C4-2B (cell line): ENCODE data around the gene NUTM1.

Source experiments
- CTCF ChIP-seq: fragments of 450-650 bp; conservative IDR thresholded peaks from 2 replicates; pipeline ENCODE4 v1.5.1; 2017; ENCODE audit warnings: mild to moderate bottlenecking
- ZFX ChIP-seq: fragments of 450-650 bp; IDR thresholded peaks from 2 replicates; pipeline ENCODE4 v1.6.1; 2017

DNA sequence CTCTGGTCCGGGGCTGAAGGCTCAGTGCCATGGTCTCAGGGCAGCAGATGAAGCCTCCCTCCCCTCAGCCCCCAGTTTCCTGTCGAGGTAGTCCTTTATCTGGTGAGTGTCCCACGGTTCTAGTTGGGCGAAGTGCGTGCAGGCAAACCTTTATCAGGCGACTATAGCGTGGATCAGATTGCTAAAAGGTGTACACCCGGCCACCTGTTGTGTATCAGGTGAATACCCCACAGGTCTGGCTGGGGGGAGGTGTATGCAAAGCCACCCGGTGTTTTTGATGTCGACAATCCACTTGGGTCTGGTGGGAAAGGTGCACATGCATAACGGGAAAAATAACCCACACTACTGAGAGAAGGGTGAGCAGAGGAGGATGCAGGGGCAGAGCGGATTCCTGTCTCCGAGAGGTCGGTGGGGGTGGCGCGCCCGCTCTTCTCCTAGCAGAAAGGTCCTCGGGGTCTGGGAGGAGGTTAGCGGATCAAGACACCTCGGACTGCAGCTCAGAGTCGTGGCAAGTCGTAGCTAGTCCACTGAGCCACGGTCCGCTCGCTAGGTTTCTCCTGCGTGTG lies 6.0 kb upstream of the NUTM1 start:
- TF ChIP-seq CTCF (no peak), ZFX (no peak)
